ENCODE results near the gene HIVEP3. TPM values are rescaled to one million over a fixed set of nuclear protein-coding genes. Genes with fewer than 3 reads are reported as not detected.

Gene HIVEP3
- total RNA-seq, 1 experiment from 2014 or later = 6.0 TPM

DNA sequence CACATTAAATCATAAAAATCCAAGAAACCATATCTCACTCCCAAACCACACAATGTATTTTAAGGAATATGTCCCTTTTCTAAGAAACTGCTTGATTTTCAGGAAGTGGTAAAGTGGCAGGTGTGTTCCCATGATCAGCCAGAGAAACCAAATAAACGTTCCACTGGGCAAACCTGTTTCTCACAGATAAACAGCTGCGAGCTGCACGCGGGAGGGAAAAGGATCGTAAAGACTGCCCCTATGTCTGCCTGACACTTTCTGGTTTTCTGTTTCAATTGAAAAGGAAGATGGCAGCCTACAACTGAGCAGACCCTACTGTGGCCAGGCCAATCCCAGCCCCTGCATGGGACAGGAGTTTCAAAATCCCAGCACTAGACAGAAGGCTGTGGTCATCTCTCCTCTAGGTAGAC lies 36.6 kb downstream of the HIVEP3 start:
- DNase-seq (ENCODE audit: low read depth, low spot score) = no peak
- no TSS peak for BruUV-seq (replicated peaks)
- ChIA-PET POLR2A (no interaction called here), CTCF (no interaction called here)
- in situ Hi-C loops (cut with HindIII; ENCODE audit: low pct_unique_long_range_greater_than_20kb, low sequenced_read_pairs) (no loop called here), intact Hi-C loops (cut with micrococcal nuclease; ENCODE audit: unreplicated experiment) (no loop called here)
- H3K27me3 ChIP-seq (ENCODE audit: control insufficient read depth, insufficient read depth, low read length) = no peaks in the 10 kb centered on the region
- no peaks in the 10 kb centered on the region for H3K9me3 ChIP-seq (ENCODE audit: control insufficient read depth, insufficient read depth, low read depth, low read length)
- peaks cover 15% of the 10 kb centered on the region for H3K4me1 ChIP-seq (ENCODE audit: control insufficient read depth, insufficient read depth, low read length)
- peak overlapping the region; percentile 55 for H3K27ac ChIP-seq (ENCODE audit: low read length)
- ATAC-seq = no peak
- no peak overlapping the region for H3K4me3 ChIP-seq (ENCODE audit: low read depth in 2 of 2, low read length in 2 of 2)
- H3K36me3 ChIP-seq (ENCODE audit: control insufficient read depth, insufficient read depth, low read length) = no peaks in the 10 kb centered on the region
- TF ChIP-seq REST (IDR thresholded peaks at IDR 0.05; ENCODE audit: insufficient read depth in 1 of 2, low read depth in 2 of 2, low read length in 1 of 2) = no peak
- no peak for TF ChIP-seq POLR2AphosphoS5 (IDR thresholded peaks at IDR 0.05; ENCODE audit: low read depth, low read length)
- no peak for TF ChIP-seq SIN3A (IDR thresholded peaks at IDR 0.05; ENCODE audit: borderline replicate concordance, insufficient read depth, low read depth, low read length)
- no peak for TF ChIP-seq TCF7L2 (IDR thresholded peaks at IDR 0.05; ENCODE audit: low read depth, low read length)
- TF ChIP-seq, protein P1, sequence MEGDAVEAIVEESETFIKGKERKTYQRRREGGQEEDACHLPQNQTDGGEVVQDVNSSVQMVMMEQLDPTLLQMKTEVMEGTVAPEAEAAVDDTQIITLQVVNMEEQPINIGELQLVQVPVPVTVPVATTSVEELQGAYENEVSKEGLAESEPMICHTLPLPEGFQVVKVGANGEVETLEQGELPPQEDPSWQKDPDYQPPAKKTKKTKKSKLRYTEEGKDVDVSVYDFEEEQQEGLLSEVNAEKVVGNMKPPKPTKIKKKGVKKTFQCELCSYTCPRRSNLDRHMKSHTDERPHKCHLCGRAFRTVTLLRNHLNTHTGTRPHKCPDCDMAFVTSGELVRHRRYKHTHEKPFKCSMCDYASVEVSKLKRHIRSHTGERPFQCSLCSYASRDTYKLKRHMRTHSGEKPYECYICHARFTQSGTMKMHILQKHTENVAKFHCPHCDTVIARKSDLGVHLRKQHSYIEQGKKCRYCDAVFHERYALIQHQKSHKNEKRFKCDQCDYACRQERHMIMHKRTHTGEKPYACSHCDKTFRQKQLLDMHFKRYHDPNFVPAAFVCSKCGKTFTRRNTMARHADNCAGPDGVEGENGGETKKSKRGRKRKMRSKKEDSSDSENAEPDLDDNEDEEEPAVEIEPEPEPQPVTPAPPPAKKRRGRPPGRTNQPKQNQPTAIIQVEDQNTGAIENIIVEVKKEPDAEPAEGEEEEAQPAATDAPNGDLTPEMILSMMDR (IDR thresholded peaks at IDR 0.05) = no peak

GRCh38 chr1:41880950-41881885 lies 37.5 kb downstream of the HIVEP3 start:
- no TSS peak for BruUV-seq (replicated peaks)
- in situ Hi-C loops (cut with HindIII; ENCODE audit: low pct_unique_long_range_greater_than_20kb, low sequenced_read_pairs) (no loop called here), intact Hi-C loops (cut with micrococcal nuclease; ENCODE audit: unreplicated experiment) (no loop called here)
- H3K27ac ChIP-seq (ENCODE audit: low read length) = peak overlapping the region; percentile 62
- H3K27me3 ChIP-seq (ENCODE audit: control insufficient read depth, insufficient read depth, low read length) = no peaks in the 10 kb centered on the region
- ATAC-seq (no peak), DNase-seq (ENCODE audit: low read depth, low spot score) (no peak)
- H3K4me1 ChIP-seq (ENCODE audit: control insufficient read depth, insufficient read depth, low read length) = peaks cover 17% of the 10 kb centered on the region
- no peak for TF ChIP-seq SIN3A (IDR thresholded peaks at IDR 0.05; ENCODE audit: borderline replicate concordance, insufficient read depth, low read depth, low read length)
- TF ChIP-seq, protein P1 (IDR thresholded peaks at IDR 0.05) = no peak
- TF ChIP-seq TCF7L2 (IDR thresholded peaks at IDR 0.05; ENCODE audit: low read depth, low read length) = no peak
- no peak for TF ChIP-seq REST (IDR thresholded peaks at IDR 0.05; ENCODE audit: insufficient read depth in 1 of 2, low read depth in 2 of 2, low read length in 1 of 2)
- no peak for TF ChIP-seq POLR2AphosphoS5 (IDR thresholded peaks at IDR 0.05; ENCODE audit: low read depth, low read length)
- POLR2A ChIA-PET = no interaction called here
- no peak overlapping the region for H3K4me3 ChIP-seq (ENCODE audit: low read depth in 2 of 2, low read length in 2 of 2)
- CTCF ChIA-PET = no interaction called here
- no peaks in the 10 kb centered on the region for H3K9me3 ChIP-seq (ENCODE audit: control insufficient read depth, insufficient read depth, low read depth, low read length)
- no peaks in the 10 kb centered on the region for H3K36me3 ChIP-seq (ENCODE audit: control insufficient read depth, insufficient read depth, low read length)

Data from Panc1 (cell line).